Fibroblast of lung (primary cell): ENCODE measurements around the gene LPP. TPM values are rescaled to one million over a fixed set of nuclear protein-coding genes. Genes with fewer than 3 reads are reported as not detected.

ENCODE experiments used
- DNase-seq, 2 donors: peaks; one replicate each; pipeline versions ENCODE4 v3.0.0 to v3.0.0-alpha.2; 2010; ENCODE audit warnings: low read depth in 2 of 2
- H2AFZ ChIP-seq: 2 replicates; pipeline ENCODE4 v1.5.1; 2012; ENCODE audit warnings: low read length, control low read depth, inconsistent platforms
- H3K27ac ChIP-seq: 2 replicates; pipeline ENCODE4 v1.5.1; 2011; ENCODE audit warnings: low read length, control low read depth; ENCODE audit not compliant: insufficient read depth
- H3K27me3 ChIP-seq: 2 replicates; pipeline ENCODE4 v1.5.1; 2011; ENCODE audit warnings: mild to moderate bottlenecking, low read length; ENCODE audit not compliant: control insufficient read depth, insufficient read depth
- H3K36me3 ChIP-seq: 2 replicates; pipeline ENCODE4 v1.5.1; 2011; ENCODE audit warnings: low read length; ENCODE audit not compliant: control insufficient read depth, insufficient read depth
- H3K4me1 ChIP-seq: 2 replicates; pipeline ENCODE4 v1.5.1; 2011; ENCODE audit warnings: low read length; ENCODE audit not compliant: control insufficient read depth, insufficient read depth; ENCODE audit errors: extremely low read depth
- H3K4me2 ChIP-seq: 2 replicates; pipeline ENCODE4 v1.5.1; 2011; ENCODE audit warnings: low read length, control low read depth; ENCODE audit not compliant: insufficient read depth; ENCODE audit errors: extremely low read depth
- H3K4me3 ChIP-seq, 4 experiments: fragments of 200-600 bp in 1 of 4; sonication (generic) in 1 of 4; replicated peaks in 1 of 4; 2 replicates each; pipeline ENCODE4 v1.5.1; 2011 to 2016; ENCODE audit warnings: low read length in 4 of 4, low read depth in 3 of 4, mild to moderate bottlenecking in 3 of 4, control low read depth in 2 of 4, inconsistent platforms in 1 of 4, mixed read lengths in 1 of 4; ENCODE audit not compliant: insufficient read depth in 1 of 4; ENCODE audit errors: control extremely low read depth in 1 of 4
- H3K79me2 ChIP-seq: 2 replicates; pipeline ENCODE4 v1.5.1; 2012; ENCODE audit warnings: mild to moderate bottlenecking, low read length, inconsistent platforms; ENCODE audit not compliant: control insufficient read depth, insufficient read depth
- H3K9ac ChIP-seq: 2 replicates; pipeline ENCODE4 v1.5.1; 2011; ENCODE audit warnings: mild to moderate bottlenecking, low read length, control low read depth; ENCODE audit not compliant: insufficient read depth
- H3K9me3 ChIP-seq: 2 replicates; pipeline ENCODE4 v1.5.1; 2012; ENCODE audit warnings: low read depth, low read length; ENCODE audit not compliant: control insufficient read depth, insufficient read depth
- H4K20me1 ChIP-seq: 2 replicates; pipeline ENCODE4 v1.5.1; 2011; ENCODE audit warnings: low read length; ENCODE audit not compliant: control insufficient read depth, insufficient read depth; ENCODE audit errors: extremely low read depth
- CTCF ChIP-seq, 2 donors: IDR thresholded peaks in 1 of 2; conservative IDR thresholded peaks in 1 of 2; 1 replicate in 1 of 2; 2 replicates in 1 of 2; pipeline ENCODE4 v1.5.1; 2011 to 2012; ENCODE audit warnings: low read length in 2 of 2, control low read depth in 1 of 2, inconsistent platforms in 1 of 2, low read depth in 1 of 2, mild to moderate bottlenecking in 1 of 2
- EZH2 ChIP-seq: IDR thresholded peaks from 2 replicates; pipeline ENCODE4 v1.5.1; 2012; ENCODE audit warnings: low read length, control low read depth, mild to moderate bottlenecking; ENCODE audit errors: missing control alignments
- polyA plus RNA-seq, 2 donors: library from polyadenylated mRNA; depleted of rRNA in 1 of 2; stranded (reverse) in 1 of 2; unstranded in 1 of 2; fragments of >200 nt; gene quantifications; 2 replicates each; pipeline ENCODE4 v1.2.1, GENCODE V29; 2011 to 2012; ENCODE audit warnings: missing spikeins in 1 of 2
- total RNA-seq: library from RNA; depleted of rRNA; stranded (reverse); fragments of >200 nt; gene quantifications from 2 replicates; pipeline ENCODE4 v1.2.1, GENCODE V29; 2014

LPP gene
- total and polyA plus RNA-seq, 2 donors (not counting 1 experiment from before 2014, with no cell fraction given), result 69.0 to 124 TPM

GRCh38 chr3:188780193-188781147 is 626.5 kb downstream of the LPP start:
- no peak overlapping the region for H2AFZ ChIP-seq
- no peaks in the 10 kb centered on the region for H3K27me3 ChIP-seq
- no peak for TF ChIP-seq CTCF (conservative IDR thresholded peaks at IDR 0.05 in 1 of 2, IDR thresholded peaks at IDR 0.05 in 1 of 2; ENCODE audit: low read depth in 1 of 2, low read length in 2 of 2)
- no peak for TF ChIP-seq EZH2
- H3K4me1 ChIP-seq, result peaks cover 13% of the 10 kb centered on the region
- H4K20me1 ChIP-seq, result no peaks in the 10 kb centered on the region
- no peak overlapping the region for H3K4me2 ChIP-seq
- H3K27ac ChIP-seq, result peak overlapping the region; percentile 30
- H3K9ac ChIP-seq, result no peak overlapping the region
- H3K9me3 ChIP-seq, result no peaks in the 10 kb centered on the region
- H3K36me3 ChIP-seq, result no peaks in the 10 kb centered on the region
- no peaks in the 10 kb centered on the region for H3K79me2 ChIP-seq
- no peak overlapping the region for H3K4me3 ChIP-seq
- peak; percentile 40 to 81 for DNase-seq

GRCh38 chr3:188782613-188783124 is 628.7 kb downstream of the LPP start:
- H3K4me1 ChIP-seq, result peaks cover 11% of the 10 kb centered on the region
- no peak for DNase-seq
- no peak overlapping the region for H3K9ac ChIP-seq
- H3K4me3 ChIP-seq, result no peak overlapping the region
- no peaks in the 10 kb centered on the region for H4K20me1 ChIP-seq
- no peaks in the 10 kb centered on the region for H3K79me2 ChIP-seq
- H2AFZ ChIP-seq, result no peak overlapping the region
- H3K36me3 ChIP-seq, result no peaks in the 10 kb centered on the region
- TF ChIP-seq EZH2 (no peak), CTCF (conservative IDR thresholded peaks at IDR 0.05 in 1 of 2, IDR thresholded peaks at IDR 0.05 in 1 of 2; ENCODE audit: low read depth in 1 of 2, low read length in 2 of 2) (no peak)
- H3K4me2 ChIP-seq, result no peak overlapping the region
- no peaks in the 10 kb centered on the region for H3K27me3 ChIP-seq
- no peaks in the 10 kb centered on the region for H3K9me3 ChIP-seq
- no peak overlapping the region for H3K27ac ChIP-seq

GRCh38 chr3:188786424-188786823 is 632.5 kb downstream of the LPP start:
- no peaks in the 10 kb centered on the region for H3K27me3 ChIP-seq
- no peak overlapping the region for H3K4me2 ChIP-seq
- no peak overlapping the region for H3K9ac ChIP-seq
- H3K9me3 ChIP-seq, result no peaks in the 10 kb centered on the region
- no peak overlapping the region for H3K27ac ChIP-seq
- no peaks in the 10 kb centered on the region for H3K79me2 ChIP-seq
- H2AFZ ChIP-seq, result no peak overlapping the region
- TF ChIP-seq EZH2, result no peak
- no peak for TF ChIP-seq CTCF (conservative IDR thresholded peaks at IDR 0.05 in 1 of 2, IDR thresholded peaks at IDR 0.05 in 1 of 2; ENCODE audit: low read depth in 1 of 2, low read length in 2 of 2)
- no peak overlapping the region for H3K4me3 ChIP-seq
- peaks cover 3% of the 10 kb centered on the region for H3K4me1 ChIP-seq
- no peaks in the 10 kb centered on the region for H4K20me1 ChIP-seq
- H3K36me3 ChIP-seq, result no peaks in the 10 kb centered on the region
- no peak for DNase-seq
